ENCODE measurements around the gene TMEM91. TPM values are rescaled to one million over a fixed set of nuclear protein-coding genes. Genes with fewer than 3 reads are reported as not detected.
"Not testable (repeated sequence)": the region's sequence is repeated elsewhere in the genome, so short reads cannot be mapped to it uniquely, and the experiment has no call there.

The TMEM91 gene
- total RNA-seq, 2 experiments from 2014 or later = 11.4 to 13.0 TPM

DNA sequence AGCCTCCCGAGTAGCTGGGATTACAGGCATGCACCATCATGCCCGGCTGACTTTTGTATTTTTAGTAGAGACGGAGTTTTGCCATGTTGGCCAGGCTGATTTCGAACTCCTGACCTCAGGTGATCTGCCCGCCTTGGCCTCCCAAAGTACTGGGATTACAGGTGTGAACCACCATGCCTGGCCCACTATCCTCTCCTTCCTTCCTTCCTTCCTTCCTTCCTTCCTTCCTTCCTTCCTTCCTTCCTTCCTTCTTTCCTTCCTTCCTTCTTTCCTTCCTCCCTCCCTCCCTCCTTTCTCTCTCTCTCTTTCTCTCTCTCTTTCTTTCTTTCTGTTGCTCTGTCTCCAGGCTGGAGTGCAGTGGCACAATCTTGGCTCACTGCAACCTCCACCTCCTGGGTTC, 5.2 kb upstream of the TMEM91 start:
- not testable (repeated sequence) for H3K4me1 Mint-ChIP-seq; ATAC-seq (ENCODE audit: low read depth); H3K4me3 Mint-ChIP-seq; H3K27ac Mint-ChIP-seq; H3K36me3 Mint-ChIP-seq; H3K9me3 Mint-ChIP-seq; DNase-seq; H3K27me3 Mint-ChIP-seq
- POLR2A ChIA-PET = interaction anchor here (1.3 kb wide), 1 partner anchor 13 kb away, joined by 3 read pairs; no protein-coding TSS in a partner anchor

DNA sequence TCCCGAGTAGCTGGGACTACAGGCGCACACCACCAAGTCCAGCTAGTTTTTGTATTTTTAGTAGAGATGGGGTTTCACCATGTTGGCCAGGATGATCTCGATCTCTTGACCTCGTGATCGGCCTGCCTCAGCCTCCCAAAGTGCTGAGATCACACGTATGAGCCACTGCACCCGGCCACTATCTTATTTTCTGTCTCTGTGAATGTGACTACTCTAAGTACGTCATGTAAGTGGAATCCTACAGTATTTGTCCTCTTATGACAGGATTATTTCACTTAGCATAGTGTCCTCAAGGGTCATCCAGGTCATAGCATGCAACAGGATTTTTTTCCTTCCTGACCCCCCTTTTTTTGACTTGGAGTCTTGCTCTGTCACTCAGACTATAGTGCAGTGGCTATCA, 4.8 kb upstream of the TMEM91 start:
- DNase-seq (no peak), ATAC-seq (ENCODE audit: low read depth) (no peak)
- Mint-ChIP-seq H3K27me3 (no peaks in the 10 kb centered on the region), H3K27ac (no peak overlapping the region), H3K4me3 (no peak overlapping the region), H3K9me3 (no peaks in the 10 kb centered on the region), H3K4me1 (peaks cover 9% of the 10 kb centered on the region), H3K36me3 (peaks cover 6% of the 10 kb centered on the region)
- POLR2A ChIA-PET = interaction anchor here (1.3 kb wide), 1 partner anchor 14 kb away, joined by 3 read pairs; no protein-coding TSS in a partner anchor

- ATAC-seq (ENCODE audit: low read depth) (no peak), DNase-seq (no peak)
- Mint-ChIP-seq H3K36me3 (peaks cover 6% of the 10 kb centered on the region), H3K27me3 (no peaks in the 10 kb centered on the region), H3K4me3 (no peak overlapping the region), H3K4me1 (peaks cover 14% of the 10 kb centered on the region), H3K9me3 (no peaks in the 10 kb centered on the region), H3K27ac (no peak overlapping the region)
- POLR2A ChIA-PET = no interaction called here
Observed at GRCh38 chr19:41372501-41372900, 3.8 kb upstream of the TMEM91 start.

DNA sequence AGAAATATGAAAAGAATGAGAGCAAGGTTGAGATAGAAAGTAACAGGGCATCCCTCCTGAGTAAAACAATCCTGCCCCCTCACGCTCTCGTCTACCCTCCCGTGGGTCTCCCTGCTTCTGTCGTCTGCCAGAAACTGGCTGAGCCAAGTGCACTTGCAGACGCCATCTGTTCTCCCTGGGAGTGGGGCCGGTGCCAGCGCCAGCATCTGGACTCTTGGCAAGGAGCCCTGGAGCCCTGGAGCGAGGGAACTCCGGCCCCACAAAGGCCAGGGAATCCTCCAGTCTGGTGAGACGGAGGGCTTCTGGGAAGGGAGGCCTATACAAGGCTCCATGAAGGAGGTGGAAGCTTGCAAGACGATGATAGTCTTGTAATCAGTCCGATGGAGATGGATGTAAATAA, 2.3 kb upstream of the TMEM91 start:
- Mint-ChIP-seq H3K27me3 (no peaks in the 10 kb centered on the region), H3K4me1 (peaks cover 15% of the 10 kb centered on the region), H3K4me3 (no peak overlapping the region), H3K27ac (no peak overlapping the region), H3K36me3 (peaks cover 7% of the 10 kb centered on the region), H3K9me3 (no peaks in the 10 kb centered on the region)
- ATAC-seq (ENCODE audit: low read depth) (no peak), DNase-seq (no peak)
- POLR2A ChIA-PET = no interaction called here

GRCh38 chr19:41376998-41377365, 649 bp downstream of the TMEM91 start:
- ATAC-seq (ENCODE audit: low read depth) = no peak
- no peaks in the 10 kb centered on the region for H3K9me3 Mint-ChIP-seq
- peak overlapping the region; percentile 60 for H3K27ac Mint-ChIP-seq
- H3K36me3 Mint-ChIP-seq = peaks cover 3% of the 10 kb centered on the region
- H3K4me3 Mint-ChIP-seq = peak overlapping the region; percentile 70
- peaks cover 12% of the 10 kb centered on the region for H3K4me1 Mint-ChIP-seq
- DNase-seq = no peak
- POLR2A ChIA-PET = interaction anchor here (0.6 to 1.0 kb wide), 2 partner anchors 13 to 17 kb away, joined by 3 to 6 read pairs; partner anchors contain the start of gene B9D2
- no peaks in the 10 kb centered on the region for H3K27me3 Mint-ChIP-seq

DNA sequence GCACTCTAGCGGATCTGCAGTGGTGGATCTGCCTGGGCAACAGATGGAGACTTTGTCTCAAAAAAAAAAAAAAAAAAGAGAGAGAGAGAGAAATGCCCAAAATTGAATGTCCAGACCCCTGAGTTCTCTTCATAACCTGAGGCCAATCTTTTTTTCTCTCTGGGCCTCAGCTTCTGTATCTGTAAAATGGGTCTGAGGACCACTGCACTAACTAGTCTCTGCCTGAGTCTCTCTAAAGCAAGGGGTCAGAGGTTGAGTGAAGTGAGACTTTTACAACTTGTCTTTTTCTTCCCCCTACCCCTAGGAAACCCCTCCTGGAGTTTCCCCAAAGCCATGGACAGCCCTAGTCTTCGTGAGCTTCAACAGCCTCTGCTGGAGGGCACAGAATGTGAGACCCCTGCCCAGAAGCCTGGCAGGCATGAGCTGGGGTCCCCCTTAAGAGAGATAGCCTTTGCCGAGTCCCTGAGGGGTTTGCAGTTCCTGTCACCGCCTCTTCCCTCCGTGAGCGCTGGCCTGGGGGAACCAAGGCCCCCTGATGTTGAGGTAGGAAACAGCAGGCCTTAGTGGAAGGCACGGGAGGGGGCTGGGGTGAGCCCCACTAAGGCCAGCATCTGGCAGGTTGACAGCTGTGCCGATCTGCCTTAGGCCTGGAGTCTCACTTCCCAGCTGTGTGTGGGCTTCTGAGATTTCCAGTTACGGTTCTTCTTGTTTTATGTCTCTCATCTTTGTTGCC, 1.8 kb downstream of the TMEM91 start:
- peaks cover 12% of the 10 kb centered on the region for H3K4me1 Mint-ChIP-seq
- DNase-seq (no peak), ATAC-seq (ENCODE audit: low read depth) (peak; percentile 56)
- POLR2A ChIA-PET = interaction anchor here (0.6 kb wide), 1 partner anchor 36 kb away, joined by 3 read pairs; no protein-coding TSS in a partner anchor
- peak overlapping the region; percentile 47 for H3K27ac Mint-ChIP-seq
- peaks cover 5% of the 10 kb centered on the region for H3K36me3 Mint-ChIP-seq
- no peak overlapping the region for H3K4me3 Mint-ChIP-seq
- no peaks in the 10 kb centered on the region for H3K9me3 Mint-ChIP-seq
- no peaks in the 10 kb centered on the region for H3K27me3 Mint-ChIP-seq

DNA sequence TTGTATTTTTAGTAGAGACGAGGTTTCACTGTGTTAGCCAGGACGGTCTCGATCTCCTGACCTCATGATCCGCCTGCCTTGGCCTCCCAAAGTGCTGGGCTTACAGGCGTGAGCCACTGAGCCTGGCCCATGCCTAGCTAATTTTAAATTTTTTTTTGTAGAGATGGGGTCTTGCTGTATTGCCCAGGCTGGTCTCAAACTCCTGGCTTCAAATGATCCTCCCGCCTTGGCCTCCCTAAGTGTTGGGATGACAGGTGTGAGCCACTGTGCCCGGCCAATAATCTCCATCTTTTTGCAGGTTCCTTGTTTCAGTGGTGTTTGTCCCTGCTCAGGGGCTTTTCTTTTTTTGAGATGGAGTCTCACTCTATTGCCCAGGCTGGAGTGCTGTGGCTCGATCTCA, 5.2 kb downstream of the TMEM91 start:
- not testable (repeated sequence) for DNase-seq; ATAC-seq (ENCODE audit: low read depth); H3K27me3 Mint-ChIP-seq; H3K27ac Mint-ChIP-seq; H3K9me3 Mint-ChIP-seq; H3K36me3 Mint-ChIP-seq; H3K4me1 Mint-ChIP-seq; H3K4me3 Mint-ChIP-seq
- POLR2A ChIA-PET = interaction anchor here (0.6 to 0.8 kb wide), 2 partner anchors 118 to 161 kb away, joined by 3 to 4 read pairs; no protein-coding TSS in a partner anchor

GRCh38 chr19:41384351-41384750, 8.0 kb downstream of the TMEM91 start:
- DNase-seq = no peak
- H3K27ac Mint-ChIP-seq = no peak overlapping the region
- peaks cover 2% of the 10 kb centered on the region for H3K36me3 Mint-ChIP-seq
- POLR2A ChIA-PET = interaction anchor here (0.7 to 1.1 kb wide), 2 partner anchors 10 to 19 kb away, joined by 3 to 5 read pairs; no protein-coding TSS in a partner anchor
- no peaks in the 10 kb centered on the region for H3K4me1 Mint-ChIP-seq
- H3K4me3 Mint-ChIP-seq = no peak overlapping the region
- H3K9me3 Mint-ChIP-seq = no peaks in the 10 kb centered on the region
- ATAC-seq (ENCODE audit: low read depth) = no peak
- no peaks in the 10 kb centered on the region for H3K27me3 Mint-ChIP-seq

GRCh38 chr19:41386442-41386841, 10.1 kb downstream of the TMEM91 start:
- no peak overlapping the region for H3K27ac Mint-ChIP-seq
- no peaks in the 10 kb centered on the region for H3K27me3 Mint-ChIP-seq
- POLR2A ChIA-PET = no interaction called here
- H3K36me3 Mint-ChIP-seq = peaks cover 7% of the 10 kb centered on the region
- H3K9me3 Mint-ChIP-seq = no peaks in the 10 kb centered on the region
- DNase-seq = no peak
- no peak for ATAC-seq (ENCODE audit: low read depth)
- no peak overlapping the region for H3K4me3 Mint-ChIP-seq
- H3K4me1 Mint-ChIP-seq = no peaks in the 10 kb centered on the region

DNA sequence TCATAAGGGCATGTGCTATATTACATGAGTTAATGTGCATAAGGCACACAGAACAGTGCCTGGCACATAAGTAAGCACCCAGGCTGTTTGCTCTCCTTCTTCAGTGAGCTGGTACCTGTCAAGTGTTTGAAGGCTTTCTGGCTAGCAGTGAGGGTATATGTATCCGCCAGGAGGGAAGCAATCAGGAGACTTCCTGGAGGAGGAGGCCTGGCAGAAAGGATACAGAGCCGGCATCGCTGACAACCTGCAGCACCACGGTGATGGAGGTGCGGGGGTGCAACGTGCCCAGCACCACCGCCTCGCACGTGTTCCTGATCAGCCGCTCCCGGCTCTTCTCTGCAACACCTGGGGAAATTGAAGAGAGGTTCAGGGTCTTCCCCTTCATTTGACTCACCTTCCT, 15.3 kb downstream of the TMEM91 start:
- H3K4me1 Mint-ChIP-seq = peaks cover 10% of the 10 kb centered on the region

GRCh38 chr19:41392775-41393174, 16.4 kb downstream of the TMEM91 start:
- POLR2A ChIA-PET = interaction anchor here (0.7 to 1.4 kb wide), 2 partner anchors 29 to 496 kb away, joined by 3 read pairs; no protein-coding TSS in a partner anchor
- DNase-seq (no peak), ATAC-seq (ENCODE audit: low read depth) (no peak)
- Mint-ChIP-seq H3K4me1 (peaks cover 10% of the 10 kb centered on the region), H3K36me3 (peaks cover 7% of the 10 kb centered on the region), H3K4me3 (no peak overlapping the region), H3K9me3 (no peaks in the 10 kb centered on the region), H3K27ac (no peak overlapping the region), H3K27me3 (no peaks in the 10 kb centered on the region)

More for the DNA sequence above, 15.3 kb downstream of the TMEM91 start:
- POLR2A ChIA-PET = interaction anchor here (0.6 kb wide), 1 partner anchor 12 kb away, joined by 3 read pairs; no protein-coding TSS in a partner anchor
- ATAC-seq (ENCODE audit: low read depth) (no peak), DNase-seq (no peak)
- Mint-ChIP-seq H3K9me3 (no peaks in the 10 kb centered on the region), H3K27ac (no peak overlapping the region), H3K27me3 (no peaks in the 10 kb centered on the region), H3K36me3 (peaks cover 7% of the 10 kb centered on the region), H3K4me3 (no peak overlapping the region)

GRCh38 chr19:41395355-41395754, 19.0 kb downstream of the TMEM91 start:
- H3K27ac Mint-ChIP-seq = peak overlapping the region; percentile 1
- H3K4me1 Mint-ChIP-seq = peaks cover 26% of the 10 kb centered on the region
- H3K4me3 Mint-ChIP-seq = peak overlapping the region; percentile 97
- POLR2A ChIA-PET = no interaction called here
- no peaks in the 10 kb centered on the region for H3K9me3 Mint-ChIP-seq
- no peaks in the 10 kb centered on the region for H3K27me3 Mint-ChIP-seq
- DNase-seq = no peak
- no peak for ATAC-seq (ENCODE audit: low read depth)
- H3K36me3 Mint-ChIP-seq = peaks cover 4% of the 10 kb centered on the region

- DNase-seq (peak; percentile 98), ATAC-seq (ENCODE audit: low read depth) (peak; percentile 99)
- Mint-ChIP-seq H3K4me3 (peak within 1 kb of the TSS; percentile 97), H3K36me3 (peaks cover 6% of the 10 kb centered on the region), H3K27me3 (no peaks in the 10 kb centered on the region), H3K4me1 (peaks cover 26% of the 10 kb centered on the region), H3K27ac (peak within 1 kb of the TSS; percentile 98), H3K9me3 (no peaks in the 10 kb centered on the region)
- POLR2A ChIA-PET = interaction anchor here (0.7 kb wide), 1 partner anchor 34 kb away, joined by 4 read pairs; the partner anchor contains the start of gene B9D2
Observed at GRCh38 chr19:41397086-41398049, 21.0 kb downstream of the TMEM91 start, which contains the start of the genes BCKDHA and EXOSC5. Gene BCKDHA, plus strand, starts transcription at chr19:41397818. Its CDS starts 10 bp downstream, at chr19:41397828. Gene EXOSC5, minus strand, starts transcription at chr19:41397359. Its CDS starts 31 bp downstream, at chr19:41397328.
